Spleen (tissue), 7 donors: ENCODE data around the gene CBR1.

Source experiments
- POLR2AphosphoS5 ChIP-seq, 3 donors: sonication (generic); formaldehyde crosslinking; IDR thresholded peaks; one replicate each; pipeline ENCODE4 v1.5.1; 2017; ENCODE audit warnings: antibody characterized with exemption in 3 of 3
- TF ChIP-seq, protein P1 (sequence below), 11 experiments: fragments of 200-600 bp in 7 of 11; fragments of 450-650 bp in 4 of 11; sonication (generic) in 4 of 11; IDR thresholded peaks in 8 of 11; conservative IDR thresholded peaks in 3 of 11; 1 replicate in 7 of 11; 2 replicates in 4 of 11; pipeline versions ENCODE4 v1.4.0 to v1.8.0; 2016 to 2021; ENCODE audit warnings: antibody characterized with exemption in 11 of 11, inconsistent platforms in 4 of 11, mild to moderate bottlenecking in 1 of 11
- donor health status: DM: no; HTN: no; CAD: no; lungs with moderate emphysema.
- donor health status: DM: no; HTN: no; CAD: no.
- donor health status: DM: no; HTN: no; CAD: no.

- no peak for TF ChIP-seq POLR2AphosphoS5 (IDR thresholded peaks at IDR 0.05)
- TF ChIP-seq, protein P1, sequence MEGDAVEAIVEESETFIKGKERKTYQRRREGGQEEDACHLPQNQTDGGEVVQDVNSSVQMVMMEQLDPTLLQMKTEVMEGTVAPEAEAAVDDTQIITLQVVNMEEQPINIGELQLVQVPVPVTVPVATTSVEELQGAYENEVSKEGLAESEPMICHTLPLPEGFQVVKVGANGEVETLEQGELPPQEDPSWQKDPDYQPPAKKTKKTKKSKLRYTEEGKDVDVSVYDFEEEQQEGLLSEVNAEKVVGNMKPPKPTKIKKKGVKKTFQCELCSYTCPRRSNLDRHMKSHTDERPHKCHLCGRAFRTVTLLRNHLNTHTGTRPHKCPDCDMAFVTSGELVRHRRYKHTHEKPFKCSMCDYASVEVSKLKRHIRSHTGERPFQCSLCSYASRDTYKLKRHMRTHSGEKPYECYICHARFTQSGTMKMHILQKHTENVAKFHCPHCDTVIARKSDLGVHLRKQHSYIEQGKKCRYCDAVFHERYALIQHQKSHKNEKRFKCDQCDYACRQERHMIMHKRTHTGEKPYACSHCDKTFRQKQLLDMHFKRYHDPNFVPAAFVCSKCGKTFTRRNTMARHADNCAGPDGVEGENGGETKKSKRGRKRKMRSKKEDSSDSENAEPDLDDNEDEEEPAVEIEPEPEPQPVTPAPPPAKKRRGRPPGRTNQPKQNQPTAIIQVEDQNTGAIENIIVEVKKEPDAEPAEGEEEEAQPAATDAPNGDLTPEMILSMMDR (IDR thresholded peaks at IDR 0.05 in 8 of 11, conservative IDR thresholded peaks at IDR 0.05 in 3 of 11) = no peak
Measured at GRCh38 chr21:36030581-36031189, 39.1 kb upstream of the CBR1 start.
